HEK293 (cell line): ENCODE results near the gene SLAMF7.

ENCODE experiments used
- CTCF ChIA-PET: fragments of 350-600 bp; formaldehyde crosslinking; extraction: SDS; loops from one replicate; lab custom pipeline; 2021; ENCODE audit warnings: antibody characterized with exemption; lab: Yijun Ruan, JAX
- POLR2A ChIA-PET: fragments of 300-600 bp; formaldehyde crosslinking; extraction: SDS; loops from one replicate; lab custom pipeline; 2020; ENCODE audit warnings: antibody characterized with exemption, inconsistent platforms; lab: Yijun Ruan, JAX
- H3K27ac ChIP-seq: fragments of 200-500 bp; sonication (Bioruptor generic); 2 replicates; pipeline ENCODE4 v1.5.1; 2014; ENCODE audit warnings: low read depth, low read length, control low read depth, inconsistent platforms; ENCODE audit errors: extremely low read depth
- H3K36me3 ChIP-seq, 2 experiments: fragments of 200-500 bp in 1 of 2; sonication (Bioruptor generic) in 1 of 2; 1 replicate in 1 of 2; 2 replicates in 1 of 2; pipeline ENCODE4 v1.5.1; 2014 to 2017; ENCODE audit warnings: inconsistent platforms in 2 of 2, low read length in 2 of 2; ENCODE audit not compliant: control insufficient read depth in 2 of 2, insufficient read depth in 1 of 2
- H3K4me1 ChIP-seq: fragments of 200-500 bp; sonication (Bioruptor generic); 2 replicates; pipeline ENCODE4 v1.5.1; 2014; ENCODE audit warnings: mild to moderate bottlenecking, low read length, inconsistent platforms; ENCODE audit not compliant: control insufficient read depth, insufficient read depth
- H3K4me3 ChIP-seq: 2 replicates; pipeline ENCODE4 v1.5.1; 2011; ENCODE audit warnings: low read depth, mild to moderate bottlenecking, control low read depth, low read length, moderate library complexity
- H3K9me3 ChIP-seq: fragments of 200-500 bp; sonication (Bioruptor generic); 2 replicates; pipeline ENCODE4 v1.5.1; 2014; ENCODE audit warnings: low read depth, low read length, inconsistent platforms; ENCODE audit not compliant: control insufficient read depth, insufficient read depth
- BCL11B ChIP-seq: fragments of 450-650 bp; formaldehyde crosslinking; IDR thresholded peaks from 2 replicates; pipeline ENCODE4 v1.5.1; 2016; ENCODE audit warnings: low read depth, missing biosample characterization, missing genetic modification characterization
- GLI2 ChIP-seq: fragments of 450-650 bp; formaldehyde crosslinking; IDR thresholded peaks from 2 replicates; pipeline ENCODE4; 2017; ENCODE audit warnings: missing biosample characterization, missing genetic modification characterization, low read depth, borderline replicate concordance
- HOXD13 ChIP-seq: sonication (generic); formaldehyde crosslinking; IDR thresholded peaks from 2 replicates; pipeline ENCODE4 v1.8.0; 2022; ENCODE audit warnings: missing genetic modification reagents, borderline replicate concordance
- KLF1 ChIP-seq: fragments of 450-650 bp; formaldehyde crosslinking; IDR thresholded peaks from 2 replicates; pipeline ENCODE4 v1.5.1; 2016; ENCODE audit warnings: missing biosample characterization, missing genetic modification characterization
- MZF1 ChIP-seq: fragments of 450-650 bp; formaldehyde crosslinking; IDR thresholded peaks from 2 replicates; pipeline ENCODE4 v1.5.1; 2017; ENCODE audit warnings: missing biosample characterization, missing genetic modification characterization, borderline replicate concordance
- SALL2 ChIP-seq: fragments of 450-650 bp; formaldehyde crosslinking; IDR thresholded peaks from 2 replicates; pipeline ENCODE4 v1.5.0; 2017; ENCODE audit warnings: missing biosample characterization, mild to moderate bottlenecking, missing genetic modification characterization, borderline replicate concordance
- SP2 ChIP-seq: fragments of 450-650 bp; formaldehyde crosslinking; IDR thresholded peaks from 2 replicates; pipeline ENCODE4 v1.5.1; 2016; ENCODE audit warnings: missing biosample characterization, missing genetic modification characterization
- YY1 ChIP-seq: fragments of 450-650 bp; formaldehyde crosslinking; IDR thresholded peaks from 2 replicates; pipeline ENCODE4 v1.5.1; 2018; ENCODE audit warnings: missing biosample characterization, missing genetic modification characterization
- ZBTB17 ChIP-seq: fragments of 450-650 bp; formaldehyde crosslinking; IDR thresholded peaks from 2 replicates; pipeline ENCODE4 v1.5.1; 2016; ENCODE audit warnings: missing biosample characterization, missing genetic modification characterization
- ZBTB48 ChIP-seq: fragments of 450-650 bp; formaldehyde crosslinking; IDR thresholded peaks from 2 replicates; pipeline ENCODE4 v1.5.1; 2016; ENCODE audit warnings: missing biosample characterization, missing genetic modification characterization
- ZNF121 ChIP-seq: fragments of 450-650 bp; formaldehyde crosslinking; IDR thresholded peaks from 2 replicates; pipeline ENCODE4 v1.5.1; 2016; ENCODE audit warnings: missing biosample characterization, missing genetic modification characterization
- ZNF138 ChIP-seq: fragments of 450-650 bp; formaldehyde crosslinking; IDR thresholded peaks from 2 replicates; pipeline ENCODE4 v1.5.1; 2016; ENCODE audit warnings: missing biosample characterization, missing genetic modification characterization, borderline replicate concordance
- ZNF157 ChIP-seq: fragments of 450-650 bp; formaldehyde crosslinking; IDR thresholded peaks from 2 replicates; pipeline ENCODE4 v1.5.1; 2016; ENCODE audit warnings: missing biosample characterization, missing genetic modification characterization
- ZNF214 ChIP-seq: fragments of 450-650 bp; formaldehyde crosslinking; IDR thresholded peaks from 2 replicates; pipeline ENCODE4 v1.5.1; 2017; ENCODE audit warnings: missing biosample characterization, mild to moderate bottlenecking, missing genetic modification characterization, borderline replicate concordance
- ZNF280D ChIP-seq: fragments of 450-650 bp; formaldehyde crosslinking; IDR thresholded peaks from 2 replicates; pipeline ENCODE4 v1.5.1; 2016; ENCODE audit warnings: missing biosample characterization, missing genetic modification characterization
- ZNF311 ChIP-seq: fragments of 450-650 bp; formaldehyde crosslinking; IDR thresholded peaks from 2 replicates; pipeline ENCODE4 v1.5.1; 2017; ENCODE audit warnings: missing biosample characterization, missing genetic modification characterization, borderline replicate concordance
- ZNF335 ChIP-seq: fragments of 450-650 bp; formaldehyde crosslinking; conservative IDR thresholded peaks from 2 replicates; pipeline ENCODE4 v1.5.1; 2016; ENCODE audit warnings: missing biosample characterization, missing genetic modification characterization
- ZNF341 ChIP-seq: fragments of 450-650 bp; formaldehyde crosslinking; IDR thresholded peaks from 2 replicates; pipeline ENCODE4; 2016; ENCODE audit warnings: low read depth, missing biosample characterization, missing genetic modification characterization
- ZNF423 ChIP-seq: fragments of 450-650 bp; formaldehyde crosslinking; IDR thresholded peaks from 2 replicates; pipeline ENCODE4 v1.5.1; 2016; ENCODE audit warnings: missing biosample characterization, missing genetic modification characterization
- ZNF501 ChIP-seq: fragments of 450-650 bp; formaldehyde crosslinking; IDR thresholded peaks from 2 replicates; pipeline ENCODE4 v1.5.1; 2016; ENCODE audit warnings: missing biosample characterization, missing genetic modification characterization
- ZNF561 ChIP-seq: fragments of 450-650 bp; IDR thresholded peaks from 2 replicates; pipeline ENCODE4 v1.5.1; 2018; ENCODE audit warnings: missing biosample characterization, missing genetic modification characterization, borderline replicate concordance
- ZNF624 ChIP-seq: fragments of 450-650 bp; formaldehyde crosslinking; IDR thresholded peaks from 2 replicates; pipeline ENCODE4 v1.5.1; 2017; ENCODE audit warnings: missing biosample characterization, missing genetic modification characterization
- ZNF654 ChIP-seq: fragments of 450-650 bp; formaldehyde crosslinking; IDR thresholded peaks from 2 replicates; pipeline ENCODE4 v1.5.1; 2016; ENCODE audit warnings: low read depth, missing biosample characterization, missing genetic modification characterization
- ZNF704 ChIP-seq: fragments of 450-650 bp; formaldehyde crosslinking; IDR thresholded peaks from 2 replicates; pipeline ENCODE4 v1.5.1; 2016; ENCODE audit warnings: missing biosample characterization, missing genetic modification characterization
- TF ChIP-seq, protein P1 (sequence below): fragments of 450-650 bp; formaldehyde crosslinking; IDR thresholded peaks from 2 replicates; pipeline ENCODE4 v1.5.1; 2016; ENCODE audit warnings: missing biosample characterization, missing genetic modification characterization
- TF ChIP-seq, protein P2 (sequence below): fragments of 450-650 bp; formaldehyde crosslinking; IDR thresholded peaks from 2 replicates; pipeline ENCODE4 v1.5.1; 2016; ENCODE audit warnings: missing biosample characterization, missing genetic modification characterization
- TF ChIP-seq, protein P3 (sequence below): fragments of 450-650 bp; formaldehyde crosslinking; IDR thresholded peaks from 2 replicates; pipeline ENCODE4 v1.5.1; 2016; ENCODE audit warnings: missing biosample characterization, missing genetic modification characterization

Gene SLAMF7

DNA sequence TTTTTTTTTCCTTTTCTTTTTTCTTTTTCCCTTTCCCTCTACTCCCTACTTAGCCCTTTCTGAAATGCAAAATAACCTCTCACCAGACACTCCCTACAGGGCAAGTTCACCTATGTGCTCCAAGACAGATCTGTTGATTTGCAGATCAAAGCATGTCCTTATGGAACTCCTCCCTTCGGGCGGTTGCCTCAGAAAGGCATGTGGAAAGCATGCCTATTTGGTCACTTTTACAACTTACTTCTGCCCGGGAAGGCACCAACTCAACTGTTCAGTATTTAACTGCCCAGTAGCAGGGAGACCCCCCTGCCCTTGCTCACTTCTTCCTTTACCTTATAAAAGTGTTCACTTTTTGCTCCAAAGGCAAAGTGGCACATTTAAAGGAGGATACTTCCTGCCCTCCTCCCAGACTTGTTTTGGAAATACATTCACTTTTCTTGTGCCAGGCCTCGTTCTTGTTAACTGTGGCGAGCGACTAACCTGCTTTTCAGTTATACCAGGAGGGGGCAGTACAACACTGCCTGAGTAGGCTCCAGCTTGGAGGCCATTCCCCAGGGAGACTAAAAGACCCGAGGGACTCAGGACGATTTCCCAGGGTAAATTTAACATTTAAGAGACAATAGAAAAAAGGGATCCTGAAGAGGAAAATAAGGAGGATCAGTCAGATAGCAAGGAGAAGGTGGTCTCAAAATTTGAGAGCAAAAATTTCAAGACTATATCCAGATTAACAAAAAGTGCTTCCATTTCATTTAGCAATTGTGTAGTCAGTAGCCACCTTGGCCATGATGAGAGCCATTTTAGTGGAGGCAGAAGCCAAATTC lies 12.3 kb upstream of the SLAMF7 start:
- POLR2A ChIA-PET, result no interaction called here
- no peak overlapping the region for H3K27ac ChIP-seq
- H3K9me3 ChIP-seq, result no peaks in the 10 kb centered on the region
- no peak overlapping the region for H3K4me3 ChIP-seq
- H3K4me1 ChIP-seq, result no peaks in the 10 kb centered on the region
- CTCF ChIA-PET, result interaction anchor here (0.5 to 5.2 kb wide), 25 partner anchors 11 to 493 kb away, joined by 3 to 62 read pairs (median 4); partner anchors contain the start of genes ITLN2 and SLAMF7
- no peaks in the 10 kb centered on the region for H3K36me3 ChIP-seq
- TF ChIP-seq KLF1 (no peak), ZNF561 (peak; percentile 51; the same call in 1 of the 2 replicates), ZNF121 (tag by site-specific recombination) (no peak), ZNF280D (tag by site-specific recombination) (no peak), ZBTB17 (tag by site-specific recombination) (peak; percentile 74), ZNF341 (tag by site-specific recombination) (no peak), SP2 (tag by site-specific recombination) (no peak), BCL11B (tag by site-specific recombination) (no peak), ZBTB48 (tag by site-specific recombination) (no peak), ZNF138 (tag by site-specific recombination) (no peak), ZNF624 (tag by site-specific recombination) (no peak), ZNF157 (tag by site-specific recombination) (no peak), ZNF335 (peak; percentile 56), MZF1 (tag by site-specific recombination) (no peak), ZNF501 (tag by site-specific recombination) (no peak), ZNF214 (tag by site-specific recombination) (no peak), SALL2 (no peak), HOXD13 (CRISPR knock-in tag) (no peak), YY1 (tag by site-specific recombination) (peak; percentile 56; the same call in 1 of the 2 replicates), ZNF311 (tag by site-specific recombination) (no peak), GLI2 (tag by site-specific recombination) (no peak), ZNF704 (tag by site-specific recombination) (no peak), ZNF654 (peak; percentile 97), ZNF423 (tag by site-specific recombination) (peak; percentile 68)
- TF ChIP-seq, protein P1, sequence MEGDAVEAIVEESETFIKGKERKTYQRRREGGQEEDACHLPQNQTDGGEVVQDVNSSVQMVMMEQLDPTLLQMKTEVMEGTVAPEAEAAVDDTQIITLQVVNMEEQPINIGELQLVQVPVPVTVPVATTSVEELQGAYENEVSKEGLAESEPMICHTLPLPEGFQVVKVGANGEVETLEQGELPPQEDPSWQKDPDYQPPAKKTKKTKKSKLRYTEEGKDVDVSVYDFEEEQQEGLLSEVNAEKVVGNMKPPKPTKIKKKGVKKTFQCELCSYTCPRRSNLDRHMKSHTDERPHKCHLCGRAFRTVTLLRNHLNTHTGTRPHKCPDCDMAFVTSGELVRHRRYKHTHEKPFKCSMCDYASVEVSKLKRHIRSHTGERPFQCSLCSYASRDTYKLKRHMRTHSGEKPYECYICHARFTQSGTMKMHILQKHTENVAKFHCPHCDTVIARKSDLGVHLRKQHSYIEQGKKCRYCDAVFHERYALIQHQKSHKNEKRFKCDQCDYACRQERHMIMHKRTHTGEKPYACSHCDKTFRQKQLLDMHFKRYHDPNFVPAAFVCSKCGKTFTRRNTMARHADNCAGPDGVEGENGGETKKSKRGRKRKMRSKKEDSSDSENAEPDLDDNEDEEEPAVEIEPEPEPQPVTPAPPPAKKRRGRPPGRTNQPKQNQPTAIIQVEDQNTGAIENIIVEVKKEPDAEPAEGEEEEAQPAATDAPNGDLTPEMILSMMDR (tag by site-specific recombination), result peak; percentile 68
- TF ChIP-seq, protein P2, sequence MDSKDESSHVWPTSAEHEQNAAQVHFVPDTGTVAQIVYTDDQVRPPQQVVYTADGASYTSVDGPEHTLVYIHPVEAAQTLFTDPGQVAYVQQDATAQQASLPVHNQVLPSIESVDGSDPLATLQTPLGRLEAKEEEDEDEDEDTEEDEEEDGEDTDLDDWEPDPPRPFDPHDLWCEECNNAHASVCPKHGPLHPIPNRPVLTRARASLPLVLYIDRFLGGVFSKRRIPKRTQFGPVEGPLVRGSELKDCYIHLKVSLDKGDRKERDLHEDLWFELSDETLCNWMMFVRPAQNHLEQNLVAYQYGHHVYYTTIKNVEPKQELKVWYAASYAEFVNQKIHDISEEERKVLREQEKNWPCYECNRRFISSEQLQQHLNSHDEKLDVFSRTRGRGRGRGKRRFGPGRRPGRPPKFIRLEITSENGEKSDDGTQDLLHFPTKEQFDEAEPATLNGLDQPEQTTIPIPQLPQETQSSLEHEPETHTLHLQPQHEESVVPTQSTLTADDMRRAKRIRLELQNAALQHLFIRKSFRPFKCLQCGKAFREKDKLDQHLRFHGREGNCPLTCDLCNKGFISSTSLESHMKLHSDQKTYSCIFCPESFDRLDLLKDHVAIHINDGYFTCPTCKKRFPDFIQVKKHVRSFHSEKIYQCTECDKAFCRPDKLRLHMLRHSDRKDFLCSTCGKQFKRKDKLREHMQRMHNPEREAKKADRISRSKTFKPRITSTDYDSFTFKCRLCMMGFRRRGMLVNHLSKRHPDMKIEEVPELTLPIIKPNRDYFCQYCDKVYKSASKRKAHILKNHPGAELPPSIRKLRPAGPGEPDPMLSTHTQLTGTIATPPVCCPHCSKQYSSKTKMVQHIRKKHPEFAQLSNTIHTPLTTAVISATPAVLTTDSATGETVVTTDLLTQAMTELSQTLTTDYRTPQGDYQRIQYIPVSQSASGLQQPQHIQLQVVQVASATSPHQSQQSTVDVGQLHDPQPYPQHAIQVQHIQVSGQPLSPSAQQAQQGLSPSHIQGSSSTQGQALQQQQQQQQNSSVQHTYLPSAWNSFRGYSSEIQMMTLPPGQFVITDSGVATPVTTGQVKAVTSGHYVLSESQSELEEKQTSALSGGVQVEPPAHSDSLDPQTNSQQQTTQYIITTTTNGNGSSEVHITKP (tag by site-specific recombination), result peak; percentile 72
- TF ChIP-seq, protein P3, sequence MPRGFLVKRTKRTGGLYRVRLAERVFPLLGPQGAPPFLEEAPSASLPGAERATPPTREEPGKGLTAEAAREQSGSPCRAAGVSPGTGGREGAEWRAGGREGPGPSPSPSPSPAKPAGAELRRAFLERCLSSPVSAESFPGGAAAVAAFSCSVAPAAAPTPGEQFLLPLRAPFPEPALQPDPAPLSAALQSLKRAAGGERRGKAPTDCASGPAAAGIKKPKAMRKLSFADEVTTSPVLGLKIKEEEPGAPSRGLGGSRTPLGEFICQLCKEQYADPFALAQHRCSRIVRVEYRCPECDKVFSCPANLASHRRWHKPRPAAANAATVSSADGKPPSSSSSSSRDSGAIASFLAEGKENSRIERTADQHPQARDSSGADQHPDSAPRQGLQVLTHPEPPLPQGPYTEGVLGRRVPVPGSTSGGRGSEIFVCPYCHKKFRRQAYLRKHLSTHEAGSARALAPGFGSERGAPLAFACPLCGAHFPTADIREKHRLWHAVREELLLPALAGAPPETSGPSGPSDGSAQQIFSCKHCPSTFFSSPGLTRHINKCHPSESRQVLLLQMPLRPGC (tag by site-specific recombination), result no peak
